ENCODE data around the gene PES1.

Gene PES1

GRCh38 chr22:30584441-30584840, 7.3 kb downstream of the PES1 start:
- Histone ChIP-seq H3K4me1 (ENCODE audit: insufficient read depth, insufficient read length) (peaks cover 8% of the 10 kb centered on the region), H3K4me3 (ENCODE audit: insufficient read length, low read depth) (no peak overlapping the region), H3K9me3 (ENCODE audit: insufficient read depth, low read length) (no peaks in the 10 kb centered on the region), H3K36me3 (ENCODE audit: insufficient read depth, insufficient read length, low read length) (peaks cover 98% of the 10 kb centered on the region), H3K27me3 (ENCODE audit: insufficient read depth, insufficient read length) (no peaks in the 10 kb centered on the region), H3K9ac (ENCODE audit: insufficient read length, low read depth) (no peak overlapping the region)
- DNase-seq (ENCODE audit: low read depth, low spot score), result no peak
- TF ChIP-seq YY1 (IDR thresholded peaks at IDR 0.05; ENCODE audit: insufficient read depth, insufficient read length), result no peak

GRCh38 chr22:30582788-30583545, 8.7 kb downstream of the PES1 start:
- Histone ChIP-seq H3K4me3 (ENCODE audit: insufficient read length, low read depth) (no peak overlapping the region), H3K9ac (ENCODE audit: insufficient read length, low read depth) (peak overlapping the region; percentile 21), H3K27me3 (ENCODE audit: insufficient read depth, insufficient read length) (no peaks in the 10 kb centered on the region), H3K4me1 (ENCODE audit: insufficient read depth, insufficient read length) (peaks cover 8% of the 10 kb centered on the region), H3K9me3 (ENCODE audit: insufficient read depth, low read length) (no peaks in the 10 kb centered on the region), H3K36me3 (ENCODE audit: insufficient read depth, insufficient read length, low read length) (peaks cover 98% of the 10 kb centered on the region)
- no peak for DNase-seq (ENCODE audit: low read depth, low spot score)
- no peak for TF ChIP-seq SUZ12 (IDR thresholded peaks at IDR 0.05; ENCODE audit: extremely low read depth, insufficient read depth, insufficient read length)
- TF ChIP-seq ZNF274 (IDR thresholded peaks at IDR 0.05; ENCODE audit: low read depth, low read length), result no peak
- TF ChIP-seq YY1 (IDR thresholded peaks at IDR 0.05; ENCODE audit: insufficient read depth, insufficient read length), result no peak

- peaks cover 98% of the 10 kb centered on the region for H3K36me3 ChIP-seq (ENCODE audit: insufficient read depth, insufficient read length, low read length)
Measured at GRCh38 chr22:30582051-30582450, 9.7 kb downstream of the PES1 start.

GRCh38 chr22:30580896-30581295, 10.8 kb downstream of the PES1 start:
- TF ChIP-seq YY1 (IDR thresholded peaks at IDR 0.05; ENCODE audit: insufficient read depth, insufficient read length), result no peak
- no peak for TF ChIP-seq ZNF274 (IDR thresholded peaks at IDR 0.05; ENCODE audit: low read depth, low read length)
- TF ChIP-seq SUZ12 (IDR thresholded peaks at IDR 0.05; ENCODE audit: extremely low read depth, insufficient read depth, insufficient read length), result no peak
- Histone ChIP-seq H3K4me1 (ENCODE audit: insufficient read depth, insufficient read length) (peaks cover 8% of the 10 kb centered on the region), H3K9me3 (ENCODE audit: insufficient read depth, low read length) (no peaks in the 10 kb centered on the region), H3K36me3 (ENCODE audit: insufficient read depth, insufficient read length, low read length) (peaks cover 97% of the 10 kb centered on the region), H3K9ac (ENCODE audit: insufficient read length, low read depth) (no peak overlapping the region), H3K4me3 (ENCODE audit: insufficient read length, low read depth) (no peak overlapping the region), H3K27me3 (ENCODE audit: insufficient read depth, insufficient read length) (no peaks in the 10 kb centered on the region)
- DNase-seq (ENCODE audit: low read depth, low spot score), result no peak

More at GRCh38 chr22:30582051-30582450, 9.7 kb downstream of the PES1 start:
- no peak for DNase-seq (ENCODE audit: low read depth, low spot score)
- no peak overlapping the region for H3K4me3 ChIP-seq (ENCODE audit: insufficient read length, low read depth)
- H3K9ac ChIP-seq (ENCODE audit: insufficient read length, low read depth), result no peak overlapping the region
- TF ChIP-seq SUZ12 (IDR thresholded peaks at IDR 0.05; ENCODE audit: extremely low read depth, insufficient read depth, insufficient read length) (no peak), ZNF274 (IDR thresholded peaks at IDR 0.05; ENCODE audit: low read depth, low read length) (no peak), YY1 (IDR thresholded peaks at IDR 0.05; ENCODE audit: insufficient read depth, insufficient read length) (no peak)
- H3K4me1 ChIP-seq (ENCODE audit: insufficient read depth, insufficient read length), result peaks cover 8% of the 10 kb centered on the region
- no peaks in the 10 kb centered on the region for H3K27me3 ChIP-seq (ENCODE audit: insufficient read depth, insufficient read length)
- H3K9me3 ChIP-seq (ENCODE audit: insufficient read depth, low read length), result no peaks in the 10 kb centered on the region

- TF ChIP-seq ZNF274 (IDR thresholded peaks at IDR 0.05; ENCODE audit: low read depth, low read length) (no peak), YY1 (IDR thresholded peaks at IDR 0.05; ENCODE audit: insufficient read depth, insufficient read length) (no peak), SUZ12 (IDR thresholded peaks at IDR 0.05; ENCODE audit: extremely low read depth, insufficient read depth, insufficient read length) (no peak)
- peaks cover 8% of the 10 kb centered on the region for H3K27me3 ChIP-seq (ENCODE audit: insufficient read depth, insufficient read length)
Measured at GRCh38 chr22:30578481-30578880, 13.2 kb downstream of the PES1 start.

GRCh38 chr22:30575859-30576258, 15.9 kb downstream of the PES1 start:
- DNase-seq (ENCODE audit: low read depth, low spot score), result no peak
- no peak for TF ChIP-seq SUZ12 (IDR thresholded peaks at IDR 0.05; ENCODE audit: extremely low read depth, insufficient read depth, insufficient read length)
- TF ChIP-seq ZNF274 (IDR thresholded peaks at IDR 0.05; ENCODE audit: low read depth, low read length), result no peak
- no peak for TF ChIP-seq YY1 (IDR thresholded peaks at IDR 0.05; ENCODE audit: insufficient read depth, insufficient read length)
- Histone ChIP-seq H3K9me3 (ENCODE audit: insufficient read depth, low read length) (no peaks in the 10 kb centered on the region), H3K4me1 (ENCODE audit: insufficient read depth, insufficient read length) (peaks cover 11% of the 10 kb centered on the region), H3K4me3 (ENCODE audit: insufficient read length, low read depth) (no peak overlapping the region), H3K27me3 (ENCODE audit: insufficient read depth, insufficient read length) (peaks cover 9% of the 10 kb centered on the region), H3K9ac (ENCODE audit: insufficient read length, low read depth) (no peak overlapping the region), H3K36me3 (ENCODE audit: insufficient read depth, insufficient read length, low read length) (peaks cover 55% of the 10 kb centered on the region)

More at GRCh38 chr22:30578481-30578880, 13.2 kb downstream of the PES1 start:
- Histone ChIP-seq H3K4me1 (ENCODE audit: insufficient read depth, insufficient read length) (peaks cover 9% of the 10 kb centered on the region), H3K9ac (ENCODE audit: insufficient read length, low read depth) (no peak overlapping the region), H3K9me3 (ENCODE audit: insufficient read depth, low read length) (no peaks in the 10 kb centered on the region), H3K36me3 (ENCODE audit: insufficient read depth, insufficient read length, low read length) (peaks cover 81% of the 10 kb centered on the region), H3K4me3 (ENCODE audit: insufficient read length, low read depth) (no peak overlapping the region)
- DNase-seq (ENCODE audit: low read depth, low spot score), result no peak

- Histone ChIP-seq H3K4me3 (ENCODE audit: insufficient read length, low read depth) (no peak overlapping the region), H3K36me3 (ENCODE audit: insufficient read depth, insufficient read length, low read length) (peaks cover 48% of the 10 kb centered on the region), H3K27me3 (ENCODE audit: insufficient read depth, insufficient read length) (peaks cover 9% of the 10 kb centered on the region), H3K9ac (ENCODE audit: insufficient read length, low read depth) (peak overlapping the region; percentile 50), H3K4me1 (ENCODE audit: insufficient read depth, insufficient read length) (peaks cover 11% of the 10 kb centered on the region), H3K9me3 (ENCODE audit: insufficient read depth, low read length) (no peaks in the 10 kb centered on the region)
- TF ChIP-seq SUZ12 (IDR thresholded peaks at IDR 0.05; ENCODE audit: extremely low read depth, insufficient read depth, insufficient read length), result no peak
- TF ChIP-seq YY1 (IDR thresholded peaks at IDR 0.05; ENCODE audit: insufficient read depth, insufficient read length), result no peak
- no peak for TF ChIP-seq ZNF274 (IDR thresholded peaks at IDR 0.05; ENCODE audit: low read depth, low read length)
- DNase-seq (ENCODE audit: low read depth, low spot score), result no peak
Measured at GRCh38 chr22:30574997-30575671, 16.6 kb downstream of the PES1 start.

Measured in NT2/D1 (cell line).